Aorta (tissue), 5 donors: ENCODE measurements around the gene PTPRS. TPM values are rescaled to one million over a fixed set of nuclear protein-coding genes. Genes with fewer than 3 reads are reported as not detected.
"Not testable (repeated sequence)": the region's sequence is repeated elsewhere in the genome, so short reads cannot be mapped to it uniquely, and the experiment has no call there.

Experiments
- ATAC-seq: fragments of 200-7000 bp; cut with Tn5 transposase; one replicate; pipeline ENCODE4 v1.9.1; 2022; ENCODE audit warnings: moderate library complexity; ENCODE audit not compliant: low FRiP score
- DNase-seq, 2 donors: peaks; one replicate each; pipeline ENCODE4 v3.0.0-alpha.2; 2020
- H3K27ac ChIP-seq, 2 donors: one replicate each; pipeline ENCODE4 v1.5.1; 2013; ENCODE audit warnings: low read length in 2 of 2, mild to moderate bottlenecking in 2 of 2, moderate library complexity in 2 of 2, control low read depth in 1 of 2, inconsistent platforms in 1 of 2, low read depth in 1 of 2
- H3K27me3 ChIP-seq, 2 donors: one replicate each; pipeline ENCODE4 v1.6.1; 2013; ENCODE audit warnings: control low read depth in 1 of 2, low read length in 1 of 2, mild to moderate bottlenecking in 1 of 2, moderate library complexity in 1 of 2; ENCODE audit not compliant: insufficient read depth in 2 of 2, control insufficient read depth in 1 of 2
- H3K36me3 ChIP-seq, 2 donors: one replicate each; pipeline ENCODE4 v1.6.1; 2013; ENCODE audit warnings: control low read depth in 1 of 2, low read length in 1 of 2, mild to moderate bottlenecking in 1 of 2; ENCODE audit not compliant: insufficient read depth in 2 of 2, control insufficient read depth in 1 of 2
- H3K4me1 ChIP-seq, 2 donors: one replicate each; pipeline ENCODE4 v1.6.1; 2013; ENCODE audit warnings: low read length in 2 of 2, control low read depth in 1 of 2, mild to moderate bottlenecking in 1 of 2, moderate library complexity in 1 of 2; ENCODE audit not compliant: insufficient read depth in 2 of 2, control insufficient read depth in 1 of 2
- H3K4me3 ChIP-seq, 2 donors: one replicate each; pipeline ENCODE4 v1.5.1; 2013; ENCODE audit warnings: low read length in 2 of 2, control low read depth in 1 of 2, mild to moderate bottlenecking in 1 of 2
- H3K9me3 ChIP-seq: one replicate; pipeline ENCODE4 v1.6.1; 2013; ENCODE audit warnings: mild to moderate bottlenecking, low read length; ENCODE audit not compliant: control insufficient read depth
- WGBS, 2 donors: extraction: QIAGEN DNeasy Blood & Tissue Kit; methylation state at CpG; one replicate each; pipeline ENCODE4 v1.1.7; 2013; 5-methylcytosine and 5-hydroxymethylcytosine counted together
- intact Hi-C, 2 donors: fragments of 100-400 bp; cut with DNase I; formaldehyde crosslinking; loops; one replicate each; pipeline versions ENCODE4 v1.14.2 to v1.15.0; 2022
- polyA plus RNA-seq, 2 donors: library from polyadenylated mRNA; stranded (reverse); fragments of 200-250 nt; gene quantifications; one replicate each; pipeline ENCODE4 v1.2.3, GENCODE V29; 2013
- total RNA-seq, 2 donors: library from RNA; stranded (reverse); fragmentation: NEBNext Ultra II Directional; extraction: Animal tissue kit (Norgen Biotek cat#: 25700); gene quantifications; one replicate each; pipeline ENCODE4 v1.2.1, GENCODE V29; 2021
- donor health status: healthy with polysubstance abuse.
- donor health status: Bipolar disorder and iron deficiency.
- donor health status: DM: no; HTN: no; CAD: no.
- donor health status: DM: no; HTN: no; CAD: no.
- donor health status: DM: yes; HTN: yes; CAD: no.

PTPRS gene
- total and polyA plus RNA-seq, 4 donors, result 3.4 to 220 (median 74.7) TPM

GRCh38 chr19:5369962-5370367 lies 29.4 kb upstream of the PTPRS start:
- intact Hi-C loops, result no loop called here
- no peaks in the 10 kb centered on the region for H3K4me1 ChIP-seq
- no peaks in the 10 kb centered on the region for H3K9me3 ChIP-seq
- H3K36me3 ChIP-seq, result no peaks in the 10 kb centered on the region
- no peaks in the 10 kb centered on the region for H3K27me3 ChIP-seq
- no peak overlapping the region for H3K4me3 ChIP-seq
- H3K27ac ChIP-seq, result no peak overlapping the region
- DNase-seq (no peak), ATAC-seq (no peak)
- WGBS, 2 donors, result 27 to 28% methylated on average over 8 of the region's 8 CpGs

DNA sequence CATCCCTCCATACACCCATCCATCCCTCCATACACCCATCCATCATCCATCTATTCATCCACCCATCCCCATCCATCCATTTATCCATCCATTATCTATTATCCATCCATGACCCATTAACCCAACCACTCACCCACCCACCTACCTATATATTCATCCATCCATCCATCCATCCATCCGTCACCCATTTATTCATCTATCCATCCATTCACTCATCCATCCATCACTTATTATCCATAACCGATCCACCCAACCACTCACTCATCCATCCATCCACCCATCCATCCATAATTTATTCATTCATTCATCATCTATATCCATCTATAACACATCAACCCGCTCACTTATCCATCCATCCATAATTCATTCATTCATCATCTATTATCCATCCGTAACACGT lies 28.7 kb upstream of the PTPRS start:
- Histone ChIP-seq H3K36me3 (no peaks in the 10 kb centered on the region), H3K27ac (no peak overlapping the region), H3K27me3 (no peaks in the 10 kb centered on the region), H3K9me3 (no peaks in the 10 kb centered on the region), H3K4me3 (no peak overlapping the region), H3K4me1 (no peaks in the 10 kb centered on the region)
- ATAC-seq (no peak), DNase-seq (no peak)
- 91 to 94% methylated on average over 5 of the region's 5 CpGs for WGBS, 2 donors
- intact Hi-C loops, result no loop called here

DNA sequence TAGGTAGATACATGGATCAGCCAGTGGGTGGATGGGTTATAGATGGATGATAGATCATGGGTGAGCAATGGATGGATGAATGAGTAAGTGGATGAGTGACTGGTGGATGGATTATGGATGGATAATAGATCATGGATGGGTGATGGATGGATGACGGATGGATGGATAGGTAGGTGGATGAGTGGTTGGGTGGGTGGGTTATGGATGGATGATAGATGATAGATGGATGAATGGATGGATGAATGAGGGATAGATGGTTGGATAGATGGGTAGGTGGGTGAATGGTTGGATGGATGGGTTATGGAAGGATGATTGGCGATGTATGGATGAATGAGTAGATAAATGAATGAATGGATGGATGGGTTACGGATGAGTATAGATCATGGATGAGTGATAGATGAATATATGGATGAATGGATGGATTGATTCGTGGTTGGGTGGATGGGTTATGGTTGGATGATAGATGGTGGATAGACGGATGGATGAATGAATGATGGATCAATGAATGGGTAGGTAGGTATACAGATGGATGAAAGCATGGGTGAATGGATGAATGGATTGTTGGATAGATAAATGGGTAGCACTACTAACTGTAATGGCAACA lies 27.0 kb upstream of the PTPRS start:
- no peak overlapping the region for H3K27ac ChIP-seq
- H3K27me3 ChIP-seq, result no peaks in the 10 kb centered on the region
- intact Hi-C loops, result no loop called here
- H3K9me3 ChIP-seq, result no peaks in the 10 kb centered on the region
- ATAC-seq, result no peak
- DNase-seq, result no peak
- H3K36me3 ChIP-seq, result no peaks in the 10 kb centered on the region
- no peak overlapping the region for H3K4me3 ChIP-seq
- WGBS, 2 donors, result 77 to 81% methylated on average over 5 of the region's 5 CpGs
- H3K4me1 ChIP-seq, result no peaks in the 10 kb centered on the region

DNA sequence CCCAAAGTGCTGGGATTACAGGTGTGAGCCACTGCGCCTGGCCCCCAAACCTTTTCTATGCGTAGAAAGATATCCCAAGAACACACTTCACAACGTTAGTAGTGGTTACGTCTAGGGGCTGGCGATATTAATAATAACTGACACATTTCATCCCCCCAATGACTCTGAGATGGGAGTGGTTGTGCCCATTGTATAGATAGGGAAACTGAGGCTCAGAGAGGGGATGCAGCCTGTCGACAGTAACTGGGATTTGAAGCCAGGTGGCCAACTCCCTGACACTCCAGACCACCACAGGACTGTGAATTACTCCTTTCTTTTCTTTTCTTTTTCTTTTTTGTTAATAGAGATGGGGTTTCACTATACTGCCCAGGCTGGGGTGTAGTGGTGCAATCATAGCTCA lies 25.3 kb upstream of the PTPRS start:
- intact Hi-C loops, result no loop called here
- ATAC-seq (no peak), DNase-seq (no peak)
- WGBS, 2 donors, result 86 to 87% methylated on average over 6 of the region's 6 CpGs
- Histone ChIP-seq H3K4me1 (no peaks in the 10 kb centered on the region), H3K36me3 (no peaks in the 10 kb centered on the region), H3K4me3 (no peak overlapping the region), H3K27ac (no peak overlapping the region), H3K27me3 (no peaks in the 10 kb centered on the region), H3K9me3 (no peaks in the 10 kb centered on the region)

DNA sequence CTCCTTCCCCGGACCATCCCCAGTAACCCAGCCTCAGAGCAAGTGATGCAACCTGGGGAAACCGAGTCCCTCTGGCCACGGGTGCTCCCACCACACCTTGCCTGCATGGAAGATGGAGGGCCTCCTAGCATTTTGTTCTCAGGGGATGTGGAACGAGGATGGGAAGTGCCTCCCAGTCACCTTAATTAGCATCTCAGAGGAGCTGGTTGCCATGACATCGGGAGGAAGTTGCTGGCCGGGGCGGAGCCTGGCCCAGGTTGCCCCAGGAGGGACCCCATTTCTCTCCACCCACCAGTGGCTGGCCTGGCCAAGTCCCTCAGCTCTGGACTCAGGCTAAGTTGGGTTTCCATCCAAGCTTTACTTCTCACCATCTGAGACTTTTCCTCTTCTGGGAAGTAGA lies 24.1 kb upstream of the PTPRS start:
- Histone ChIP-seq H3K9me3 (no peaks in the 10 kb centered on the region), H3K27ac (no peak overlapping the region), H3K4me3 (no peak overlapping the region), H3K36me3 (no peaks in the 10 kb centered on the region), H3K4me1 (no peaks in the 10 kb centered on the region), H3K27me3 (no peaks in the 10 kb centered on the region)
- ATAC-seq, result no peak
- 19 to 24% methylated on average over 7 of the region's 7 CpGs for WGBS, 2 donors
- no peak for DNase-seq
- intact Hi-C loops, result no loop called here

DNA sequence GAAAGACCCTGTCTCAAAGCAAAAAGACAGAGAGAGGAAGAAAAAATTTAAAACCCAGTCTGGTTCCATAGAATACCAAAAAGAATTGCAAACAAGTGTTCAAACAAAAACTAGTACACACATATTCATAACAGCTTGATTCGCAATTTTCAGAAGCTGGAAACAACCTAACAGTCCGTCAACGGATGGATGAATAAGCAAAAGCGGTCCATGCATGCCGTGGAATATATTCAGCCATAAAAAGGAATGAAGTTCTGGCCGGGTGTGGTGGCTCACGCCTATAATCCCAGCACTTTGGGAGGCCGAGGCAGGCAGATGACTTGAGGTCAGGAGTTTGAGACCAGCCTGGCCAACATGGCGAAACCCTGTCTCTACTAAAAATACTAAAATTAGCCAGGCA lies 21.2 kb upstream of the PTPRS start:
- H3K9me3 ChIP-seq, H3K36me3 ChIP-seq, H3K27ac ChIP-seq, H3K4me1 ChIP-seq, ATAC-seq, intact Hi-C loops, H3K27me3 ChIP-seq, H3K4me3 ChIP-seq, DNase-seq: not testable (repeated sequence)
- 78 to 83% methylated on average over 9 of the region's 9 CpGs for WGBS, 2 donors

DNA sequence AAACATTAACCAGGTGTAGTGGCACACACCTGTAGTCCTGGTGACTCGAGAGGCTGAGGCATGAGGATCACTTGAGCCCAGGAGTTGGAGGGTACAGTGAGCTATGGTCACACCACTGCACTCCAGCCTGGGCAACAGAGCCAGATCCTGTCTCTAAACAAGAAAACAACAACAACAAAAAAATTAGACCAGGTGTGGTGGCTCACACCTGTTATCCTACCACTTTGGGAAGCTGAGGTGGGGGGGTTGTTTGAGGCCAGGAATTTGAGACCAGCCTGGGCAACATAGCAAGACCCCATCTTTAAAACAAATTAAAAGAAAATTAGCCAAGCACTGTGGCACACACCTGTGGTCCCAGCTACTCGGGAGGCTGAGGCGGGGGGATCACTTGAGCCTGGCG lies 20.8 kb upstream of the PTPRS start:
- ATAC-seq, result no peak
- WGBS, 2 donors, result 91 to 92% methylated on average over 4 of the region's 4 CpGs

GRCh38 chr19:5360003-5360780 lies 19.6 kb upstream of the PTPRS start:
- Histone ChIP-seq H3K9me3 (no peaks in the 10 kb centered on the region), H3K36me3 (no peaks in the 10 kb centered on the region), H3K4me1 (no peaks in the 10 kb centered on the region), H3K27me3 (no peaks in the 10 kb centered on the region), H3K4me3 (no peak overlapping the region), H3K27ac (no peak overlapping the region)
- intact Hi-C loops, result no loop called here
- no peak for DNase-seq
- 51 to 56% methylated on average over 9 of the region's 9 CpGs for WGBS, 2 donors
- no peak for ATAC-seq

More for the DNA sequence above, 20.8 kb upstream of the PTPRS start:
- Histone ChIP-seq H3K4me1 (no peaks in the 10 kb centered on the region), H3K9me3 (no peaks in the 10 kb centered on the region), H3K27ac (no peak overlapping the region), H3K36me3 (no peaks in the 10 kb centered on the region), H3K4me3 (no peak overlapping the region), H3K27me3 (no peaks in the 10 kb centered on the region)
- DNase-seq, result no peak
- intact Hi-C loops, result no loop called here

- Histone ChIP-seq H3K4me1 (no peaks in the 10 kb centered on the region), H3K9me3 (no peaks in the 10 kb centered on the region), H3K27ac (no peak overlapping the region), H3K4me3 (no peak overlapping the region), H3K36me3 (no peaks in the 10 kb centered on the region), H3K27me3 (no peaks in the 10 kb centered on the region)
- 52 to 58% methylated on average over 9 of the region's 9 CpGs for WGBS, 2 donors
- ATAC-seq, result no peak
- DNase-seq, result no peak
- intact Hi-C loops, result no loop called here
Observed at GRCh38 chr19:5358173-5358800, 17.7 kb upstream of the PTPRS start.
